GM19463 (cell line): ENCODE results near the gene TMEM92.

Experiments used
- ATAC-seq: cut with Tn5 transposase; IDR thresholded peaks from one replicate; pipeline ENCODE4 v1.9.1; 2021; ENCODE audit warnings: mild to moderate bottlenecking, moderate library complexity; ENCODE audit not compliant: unreplicated experiment

TMEM92 gene

GRCh38 chr17:50322271-50322670 lies 48.0 kb downstream of the TMEM92 start:
- ATAC-seq, result no peak

GRCh38 chr17:50323060-50323459 lies 48.8 kb downstream of the TMEM92 start:
- no peak for ATAC-seq

GRCh38 chr17:50325906-50326305 lies 51.6 kb downstream of the TMEM92 start:
- no peak for ATAC-seq

- ATAC-seq, result peak; percentile 51
Measured at GRCh38 chr17:50326831-50327364, 52.6 kb downstream of the TMEM92 start.

GRCh38 chr17:50328363-50329325 lies 54.4 kb downstream of the TMEM92 start:
- no peak for ATAC-seq

GRCh38 chr17:50329716-50330115 lies 55.5 kb downstream of the TMEM92 start:
- no peak for ATAC-seq

- no peak for ATAC-seq
Measured at GRCh38 chr17:50330151-50330775, 56.0 kb downstream of the TMEM92 start.
